Kidney (tissue), 14 donors: ENCODE results near the gene CCDC77. TPM values are rescaled to one million over a fixed set of nuclear protein-coding genes. Genes with fewer than 3 reads are reported as not detected.

Source experiments
- DNase-seq, 5 donors: peaks; one replicate each; pipeline ENCODE4 v3.0.0-alpha.2; 2013 to 2020
- FAIRE-seq: peaks from 2 replicates; lab custom pipeline; 2012; peaks lifted over from hg19 to GRCh38; lab: Jason Lieb, UNC
- H3K27ac ChIP-seq, 2 donors: one replicate each; pipeline ENCODE4 v1.7.0; 2013; ENCODE audit warnings: low read depth in 2 of 2, low read length in 2 of 2, inconsistent platforms in 1 of 2
- H3K27me3 ChIP-seq: one replicate; pipeline ENCODE4 v1.7.1; 2013; ENCODE audit warnings: low read length, inconsistent platforms; ENCODE audit not compliant: control insufficient read depth, insufficient read depth
- H3K36me3 ChIP-seq, 3 donors: one replicate each; pipeline versions ENCODE4 v1.7.0 to v1.7.1; 2013; ENCODE audit warnings: low read length in 3 of 3, control low read depth in 1 of 3, inconsistent platforms in 1 of 3; ENCODE audit not compliant: insufficient read depth in 3 of 3, control insufficient read depth in 2 of 3
- H3K4me1 ChIP-seq, 3 donors: one replicate each; pipeline versions ENCODE4 v1.7.0 to v1.7.1; 2013; ENCODE audit warnings: low read length in 3 of 3, inconsistent platforms in 1 of 3, low read depth in 1 of 3; ENCODE audit not compliant: control insufficient read depth in 2 of 3, insufficient read depth in 2 of 3
- H3K4me3 ChIP-seq, 3 donors: one replicate each; pipeline versions ENCODE4 v1.7.0 to v1.8.1; 2013; ENCODE audit warnings: low read length in 3 of 3, control low read depth in 1 of 3, inconsistent platforms in 1 of 3
- H3K9ac ChIP-seq, 3 donors: one replicate each; pipeline versions ENCODE4 v1.7.0 to v1.7.1; 2013; ENCODE audit warnings: low read length in 3 of 3, control low read depth in 1 of 3, inconsistent platforms in 1 of 3
- H3K9me3 ChIP-seq, 3 donors: one replicate each; pipeline versions ENCODE4 v1.7.0 to v1.7.1; 2013; ENCODE audit warnings: low read length in 3 of 3, control low read depth in 1 of 3, inconsistent platforms in 1 of 3; ENCODE audit not compliant: control insufficient read depth in 2 of 3, insufficient read depth in 1 of 3
- intact Hi-C: fragments of 100-400 bp; cut with DNase I; formaldehyde crosslinking; loops from one replicate; pipeline ENCODE4 v1.11.1; 2022
- polyA plus RNA-seq: library from polyadenylated mRNA; stranded (reverse); fragments of 350-450 nt; fragmentation: Illumina TruSeq; extraction: RNeasy Lipid Tissue Mini Kit (QIAGEN cat#74804); gene quantifications from one replicate; pipeline ENCODE4 v1.2.3, GENCODE V29; 2014; ENCODE audit warnings: low read depth, low replicate concordance; ENCODE audit not compliant: insufficient read depth
- total RNA-seq: library from RNA; stranded (reverse); fragmentation: NEBNext Ultra II Directional; extraction: Animal tissue kit (Norgen Biotek cat#: 25700); gene quantifications from one replicate; pipeline ENCODE4 v1.2.1, GENCODE V29; 2021
- TF ChIP-seq, protein P1 (sequence below): IDR thresholded peaks from 3 replicates; pipeline ENCODE4 v1.5.1; 2012; ENCODE audit warnings: mild to moderate bottlenecking, moderate library complexity, borderline replicate concordance; ENCODE audit not compliant: insufficient read depth; ENCODE audit errors: extremely low read depth
- donor health status: control.
- donor health status: control.
- donor health status: control.
- donor health status: control.
- donor health status: control.
- donor health status: DM: yes; HTN: yes; CAD: no.
- donor health status: Normal renal cell carcinoma (clear cell type).

The CCDC77 gene
- total and polyA plus RNA-seq, 2 donors from 2014 or later: 3.1 to 6.0 TPM

DNA sequence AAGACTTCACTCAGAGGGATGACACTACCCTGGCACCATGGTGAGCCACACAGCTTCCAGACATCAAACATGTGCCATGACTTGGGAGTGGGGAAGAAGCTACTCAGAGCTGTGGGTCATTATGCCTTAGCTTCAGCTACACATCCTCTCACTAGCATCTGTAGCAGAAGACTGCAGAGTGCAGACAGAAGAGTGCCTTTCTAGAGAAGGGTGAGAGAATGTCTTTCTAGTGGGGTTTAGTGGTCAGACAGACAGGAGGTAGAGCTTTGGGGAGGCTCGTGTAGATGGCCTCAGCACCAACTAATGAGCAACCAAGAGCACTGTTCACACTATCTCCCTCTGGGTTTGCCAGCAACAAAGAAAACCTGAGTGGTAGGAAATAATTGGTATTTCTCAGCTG lies 53.4 kb downstream of the CCDC77 start:
- intact Hi-C loops: loop anchor here (5.0 kb wide), 1 partner anchor 92 kb away; no protein-coding TSS in a partner anchor
- FAIRE-seq: no peak

GRCh38 chr12:455821-456220 lies 54.4 kb downstream of the CCDC77 start:
- FAIRE-seq: no peak
- Histone ChIP-seq H3K27me3 (no peaks in the 10 kb centered on the region), H3K9me3 (no peaks in the 10 kb centered on the region), H3K9ac (no peak overlapping the region), H3K4me3 (no peak overlapping the region), H3K4me1 (peaks cover 0 to 5% (median 4%) of the 10 kb centered on the region in 3 donors), H3K36me3 (no peaks in the 10 kb centered on the region), H3K27ac (no peak overlapping the region)
- no peak for DNase-seq
- intact Hi-C loops: no loop called here
- TF ChIP-seq, protein P1, sequence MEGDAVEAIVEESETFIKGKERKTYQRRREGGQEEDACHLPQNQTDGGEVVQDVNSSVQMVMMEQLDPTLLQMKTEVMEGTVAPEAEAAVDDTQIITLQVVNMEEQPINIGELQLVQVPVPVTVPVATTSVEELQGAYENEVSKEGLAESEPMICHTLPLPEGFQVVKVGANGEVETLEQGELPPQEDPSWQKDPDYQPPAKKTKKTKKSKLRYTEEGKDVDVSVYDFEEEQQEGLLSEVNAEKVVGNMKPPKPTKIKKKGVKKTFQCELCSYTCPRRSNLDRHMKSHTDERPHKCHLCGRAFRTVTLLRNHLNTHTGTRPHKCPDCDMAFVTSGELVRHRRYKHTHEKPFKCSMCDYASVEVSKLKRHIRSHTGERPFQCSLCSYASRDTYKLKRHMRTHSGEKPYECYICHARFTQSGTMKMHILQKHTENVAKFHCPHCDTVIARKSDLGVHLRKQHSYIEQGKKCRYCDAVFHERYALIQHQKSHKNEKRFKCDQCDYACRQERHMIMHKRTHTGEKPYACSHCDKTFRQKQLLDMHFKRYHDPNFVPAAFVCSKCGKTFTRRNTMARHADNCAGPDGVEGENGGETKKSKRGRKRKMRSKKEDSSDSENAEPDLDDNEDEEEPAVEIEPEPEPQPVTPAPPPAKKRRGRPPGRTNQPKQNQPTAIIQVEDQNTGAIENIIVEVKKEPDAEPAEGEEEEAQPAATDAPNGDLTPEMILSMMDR: no peak

More for the DNA sequence above, 53.4 kb downstream of the CCDC77 start:
- H3K36me3 ChIP-seq: no peaks in the 10 kb centered on the region
- H3K9me3 ChIP-seq: no peaks in the 10 kb centered on the region
- DNase-seq: no peak
- TF ChIP-seq, protein P1: no peak
- H3K9ac ChIP-seq: no peak overlapping the region
- H3K4me1 ChIP-seq: peaks cover 0 to 5% (median 4%) of the 10 kb centered on the region in 3 donors
- H3K4me3 ChIP-seq: no peak overlapping the region
- H3K27me3 ChIP-seq: no peaks in the 10 kb centered on the region
- no peak overlapping the region for H3K27ac ChIP-seq

- Histone ChIP-seq H3K4me3 (no peak overlapping the region), H3K27ac (no peak overlapping the region), H3K9me3 (no peaks in the 10 kb centered on the region), H3K4me1 (peaks cover 0 to 5% (median 4%) of the 10 kb centered on the region in 3 donors), H3K27me3 (no peaks in the 10 kb centered on the region), H3K9ac (no peak overlapping the region), H3K36me3 (no peaks in the 10 kb centered on the region)
- TF ChIP-seq, protein P1: no peak
- FAIRE-seq (no peak), DNase-seq (no peak)
- intact Hi-C loops: no loop called here
Observed at GRCh38 chr12:457676-458075, 56.2 kb downstream of the CCDC77 start.

DNA sequence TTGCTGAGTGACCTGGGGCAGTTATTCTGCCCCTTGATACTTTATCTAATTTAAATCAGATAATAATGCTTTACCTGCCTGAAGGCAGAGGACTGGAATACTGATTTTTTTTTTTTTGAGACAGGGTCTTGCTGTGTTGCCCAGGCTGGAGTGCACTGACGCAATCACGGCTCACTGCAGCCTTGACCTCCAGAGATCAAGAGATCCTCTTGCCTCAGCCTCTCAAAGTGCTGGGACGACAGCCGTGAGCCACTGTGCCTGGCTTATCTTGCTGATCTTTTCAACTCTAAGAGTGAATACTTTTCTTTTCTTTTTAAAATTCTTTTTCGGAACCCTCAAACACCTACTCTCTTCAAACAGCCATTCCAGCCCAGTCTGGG lies 57.6 kb downstream of the CCDC77 start:
- Histone ChIP-seq H3K27ac (peak overlapping the region; percentile 13 to 25), H3K9me3 (no peaks in the 10 kb centered on the region), H3K27me3 (no peaks in the 10 kb centered on the region), H3K4me1 (peaks cover 0 to 5% (median 4%) of the 10 kb centered on the region in 3 donors), H3K9ac (no peak overlapping the region), H3K36me3 (no peaks in the 10 kb centered on the region), H3K4me3 (peak overlapping the region in 2 of 3 donors; percentile 50 to 61)
- FAIRE-seq (no peak), DNase-seq (no peak)
- TF ChIP-seq, protein P1: no peak
- intact Hi-C loops: no loop called here
